Neuronal stem cell (in vitro differentiated cells): ENCODE data around the gene ZBED5.

Experiments
- DNase-seq: peaks from one replicate; pipeline ENCODE4 v3.0.0-alpha.2; 2013; ENCODE audit warnings: low spot score
- H2AFZ ChIP-seq: one replicate; pipeline ENCODE4 v1.6.1; 2013; ENCODE audit warnings: mild to moderate bottlenecking, low read length, inconsistent platforms
- H2AK5ac ChIP-seq: 2 replicates; pipeline ENCODE4 v1.6.1; 2013; ENCODE audit warnings: low read depth, mild to moderate bottlenecking, inconsistent platforms, low read length, moderate library complexity, mixed read lengths
- H2BK120ac ChIP-seq: 2 replicates; pipeline ENCODE4 v1.6.1; 2013; ENCODE audit warnings: low read depth, mild to moderate bottlenecking, inconsistent platforms, low read length, moderate library complexity, mixed read lengths
- H2BK12ac ChIP-seq: one replicate; pipeline ENCODE4 v1.6.1; 2013; ENCODE audit warnings: low read length, inconsistent platforms
- H2BK15ac ChIP-seq: 2 replicates; pipeline ENCODE4 v1.6.1; 2013; ENCODE audit warnings: mild to moderate bottlenecking, low read length, inconsistent platforms, mixed read lengths
- H2BK5ac ChIP-seq: one replicate; pipeline ENCODE4 v1.6.1; 2013; ENCODE audit warnings: inconsistent platforms, mild to moderate bottlenecking, low read length, moderate library complexity
- H3K14ac ChIP-seq: one replicate; pipeline ENCODE4 v1.6.1; 2013; ENCODE audit warnings: low read length, inconsistent platforms
- H3K18ac ChIP-seq: 2 replicates; pipeline ENCODE4 v1.6.1; 2013; ENCODE audit warnings: low read length, inconsistent platforms
- H3K23ac ChIP-seq: 2 replicates; pipeline ENCODE4 v1.6.1; 2013; ENCODE audit warnings: low read depth, mild to moderate bottlenecking, mixed read lengths, low read length, inconsistent platforms; ENCODE audit not compliant: poor library complexity
- H3K27ac ChIP-seq: replicated peaks from 3 replicates; pipeline ENCODE4 v1.5.1; 2013; ENCODE audit warnings: low read length, inconsistent platforms
- H3K27me3 ChIP-seq, 3 experiments: 2 replicates each; pipeline ENCODE4 v1.6.1; 2013; ENCODE audit warnings: low read length in 3 of 3, mild to moderate bottlenecking in 2 of 3, inconsistent platforms in 1 of 3, low read depth in 1 of 3, mixed read lengths in 1 of 3, moderate library complexity in 1 of 3; ENCODE audit not compliant: control insufficient read depth in 3 of 3, insufficient read depth in 3 of 3
- H3K36me3 ChIP-seq, 2 donors: replicated peaks in 1 of 2; 2 replicates each; pipeline ENCODE4 v1.6.1; 2013; ENCODE audit warnings: low read length in 2 of 2; ENCODE audit not compliant: control insufficient read depth in 2 of 2, insufficient read depth in 2 of 2
- H3K4ac ChIP-seq: 2 replicates; pipeline ENCODE4 v1.6.1; 2013; ENCODE audit warnings: inconsistent platforms, mild to moderate bottlenecking, low read length, moderate library complexity
- H3K4me1 ChIP-seq, 2 donors: 1 replicate in 1 of 2; 2 replicates in 1 of 2; pipeline ENCODE4 v1.6.1; 2013; ENCODE audit warnings: low read length in 2 of 2, low read depth in 1 of 2; ENCODE audit not compliant: control insufficient read depth in 2 of 2, insufficient read depth in 1 of 2
- H3K4me2 ChIP-seq: one replicate; pipeline ENCODE4 v1.6.1; 2013; ENCODE audit warnings: mild to moderate bottlenecking, low read length, inconsistent platforms; ENCODE audit not compliant: insufficient read depth, poor library complexity, severe bottlenecking
- H3K4me3 ChIP-seq, 2 donors: 2 replicates each; pipeline ENCODE4 v1.5.1; 2013; ENCODE audit warnings: low read length in 2 of 2, mild to moderate bottlenecking in 2 of 2, inconsistent platforms in 1 of 2, moderate library complexity in 1 of 2
- H3K79me1 ChIP-seq: one replicate; pipeline ENCODE4 v1.6.1; 2013; ENCODE audit warnings: low read depth, mild to moderate bottlenecking, inconsistent platforms, low read length, moderate library complexity
- H3K9ac ChIP-seq: one replicate; pipeline ENCODE4 v1.6.1; 2013; ENCODE audit warnings: mild to moderate bottlenecking, low read depth, low read length, inconsistent platforms; ENCODE audit not compliant: poor library complexity
- H3K9me3 ChIP-seq, 2 donors: replicated peaks in 1 of 2; 2 replicates each; pipeline versions ENCODE3 to v1.6.1; 2013; ENCODE audit warnings: low read length in 2 of 2, mild to moderate bottlenecking in 2 of 2, inconsistent platforms in 1 of 2, low read depth in 1 of 2, mixed read lengths in 1 of 2, moderate library complexity in 1 of 2; ENCODE audit not compliant: control insufficient read depth in 2 of 2, insufficient read depth in 1 of 2
- H4K8ac ChIP-seq: one replicate; pipeline ENCODE4 v1.6.1; 2013; ENCODE audit warnings: low read depth, mild to moderate bottlenecking, inconsistent platforms, low read length, moderate library complexity
- H4K91ac ChIP-seq: one replicate; pipeline ENCODE4 v1.6.1; 2013; ENCODE audit warnings: low read length, low read depth, mild to moderate bottlenecking, inconsistent platforms; ENCODE audit not compliant: poor library complexity
- WGBS, 2 donors: extraction: QIAGEN DNeasy Blood & Tissue Kit; methylation state at CpG; one replicate each; pipeline ENCODE4 v1.1.7; 2013; ENCODE audit warnings: missing lambda C conversion rate in 2 of 2, mixed read lengths in 1 of 2; ENCODE audit not compliant: insufficient read length in 2 of 2, insufficient replicate concordance in 1 of 2; ENCODE audit errors: extremely low coverage in 2 of 2; 5-methylcytosine and 5-hydroxymethylcytosine counted together

The ZBED5 gene

GRCh38 chr11:10864688-10865087 lies 6.8 kb upstream of the ZBED5 start:
- H2BK5ac ChIP-seq: no peak overlapping the region
- H3K9me3 ChIP-seq: peaks cover 0 to 4% of the 10 kb centered on the region in 2 donors
- DNase-seq: no peak
- no peak overlapping the region for H3K4me2 ChIP-seq
- H3K4ac ChIP-seq: no peak overlapping the region
- peaks cover 0 to 6% of the 10 kb centered on the region in 2 donors for H3K4me1 ChIP-seq
- no peak overlapping the region for H2BK15ac ChIP-seq
- H2BK120ac ChIP-seq: no peak overlapping the region
- H2AFZ ChIP-seq: no peak overlapping the region
- H4K91ac ChIP-seq: no peak overlapping the region
- H3K23ac ChIP-seq: no peak overlapping the region
- H3K36me3 ChIP-seq: no peaks in the 10 kb centered on the region
- WGBS, 2 donors: no CpG with 5 or more reads among the region's 2 CpGs
- no peak overlapping the region for H3K4me3 ChIP-seq
- no peaks in the 10 kb centered on the region for H3K27me3 ChIP-seq
- no peak overlapping the region for H3K14ac ChIP-seq
- H3K79me1 ChIP-seq: no peaks in the 10 kb centered on the region
- H2AK5ac ChIP-seq: no peak overlapping the region
- H4K8ac ChIP-seq: no peak overlapping the region
- H3K27ac ChIP-seq: no peak overlapping the region
- H2BK12ac ChIP-seq: no peak overlapping the region
- H3K9ac ChIP-seq: no peak overlapping the region
- H3K18ac ChIP-seq: no peak overlapping the region

- WGBS, 2 donors: no CpG with 5 or more reads among the region's 1 CpG
- Histone ChIP-seq H3K18ac (no peak overlapping the region), H3K23ac (no peak overlapping the region), H3K9ac (no peak overlapping the region), H3K4ac (no peak overlapping the region), H3K36me3 (no peaks in the 10 kb centered on the region), H3K27ac (no peak overlapping the region), H2AK5ac (no peak overlapping the region), H4K91ac (no peak overlapping the region), H2BK15ac (no peak overlapping the region), H4K8ac (no peak overlapping the region), H3K14ac (no peak overlapping the region), H2BK120ac (no peak overlapping the region), H2AFZ (no peak overlapping the region), H3K27me3 (no peaks in the 10 kb centered on the region), H3K9me3 (peaks cover 0 to 4% of the 10 kb centered on the region in 2 donors), H3K4me3 (no peak overlapping the region), H2BK12ac (no peak overlapping the region), H3K79me1 (peaks cover under 1% of the 10 kb centered on the region), H3K4me1 (peaks cover 0 to 6% of the 10 kb centered on the region in 2 donors), H3K4me2 (no peak overlapping the region), H2BK5ac (no peak overlapping the region)
- no peak for DNase-seq
These were observed 4.6 kb upstream of the ZBED5 start for GRCh38 chr11:10862446-10862845.

- no peak overlapping the region for H3K4me2 ChIP-seq
- no peak for DNase-seq
- no peak overlapping the region for H2BK12ac ChIP-seq
- no peak overlapping the region for H3K14ac ChIP-seq
- no CpG with 5 or more reads among the region's 1 CpG for WGBS, 2 donors
- H3K18ac ChIP-seq: no peak overlapping the region
- H3K23ac ChIP-seq: no peak overlapping the region
- no peaks in the 10 kb centered on the region for H3K36me3 ChIP-seq
- H2AFZ ChIP-seq: no peak overlapping the region
- no peaks in the 10 kb centered on the region for H3K27me3 ChIP-seq
- H3K4ac ChIP-seq: no peak overlapping the region
- H2BK120ac ChIP-seq: no peak overlapping the region
- H3K4me1 ChIP-seq: peaks cover 0 to 6% of the 10 kb centered on the region in 2 donors
- no peak overlapping the region for H2BK15ac ChIP-seq
- H2AK5ac ChIP-seq: no peak overlapping the region
- H3K9ac ChIP-seq: no peak overlapping the region
- no peak overlapping the region for H4K8ac ChIP-seq
- H3K9me3 ChIP-seq: peaks cover 0 to 4% of the 10 kb centered on the region in 2 donors
- peaks cover 3% of the 10 kb centered on the region for H3K79me1 ChIP-seq
- no peak overlapping the region for H3K4me3 ChIP-seq
- no peak overlapping the region for H4K91ac ChIP-seq
- no peak overlapping the region for H2BK5ac ChIP-seq
- H3K27ac ChIP-seq: no peak overlapping the region
These were observed 3.9 kb upstream of the ZBED5 start for GRCh38 chr11:10861799-10862198.

- Histone ChIP-seq H2AK5ac (no peak overlapping the region), H2BK15ac (no peak overlapping the region), H3K9me3 (peaks cover 0 to 2% of the 10 kb centered on the region in 2 donors), H3K27ac (no peak overlapping the region), H3K18ac (no peak overlapping the region), H2BK5ac (no peak overlapping the region), H3K79me1 (peaks cover 3% of the 10 kb centered on the region), H4K91ac (no peak overlapping the region), H3K9ac (no peak overlapping the region), H3K36me3 (peaks cover 0 to 7% of the 10 kb centered on the region in 2 donors), H3K4ac (no peak overlapping the region), H2AFZ (no peak overlapping the region), H4K8ac (no peak overlapping the region), H3K23ac (no peak overlapping the region), H3K4me1 (peaks cover 0 to 8% of the 10 kb centered on the region in 2 donors), H2BK120ac (no peak overlapping the region), H3K14ac (no peak overlapping the region), H3K27me3 (no peaks in the 10 kb centered on the region), H3K4me2 (no peak overlapping the region), H2BK12ac (no peak overlapping the region), H3K4me3 (no peak overlapping the region)
- DNase-seq: no peak
These were observed 3.2 kb upstream of the ZBED5 start for GRCh38 chr11:10861047-10861446.
